NCI-H146 treated with DMSO at 0.1 percent for 48 hours (cell line): Measurements from ENCODE around the gene MYOCD.

Experiments
- DNase-seq: peaks from one replicate; lab custom pipeline; 2025; ENCODE audit not compliant: unreplicated experiment; lab: John Stamatoyannopoulos, UW

Gene MYOCD

DNA sequence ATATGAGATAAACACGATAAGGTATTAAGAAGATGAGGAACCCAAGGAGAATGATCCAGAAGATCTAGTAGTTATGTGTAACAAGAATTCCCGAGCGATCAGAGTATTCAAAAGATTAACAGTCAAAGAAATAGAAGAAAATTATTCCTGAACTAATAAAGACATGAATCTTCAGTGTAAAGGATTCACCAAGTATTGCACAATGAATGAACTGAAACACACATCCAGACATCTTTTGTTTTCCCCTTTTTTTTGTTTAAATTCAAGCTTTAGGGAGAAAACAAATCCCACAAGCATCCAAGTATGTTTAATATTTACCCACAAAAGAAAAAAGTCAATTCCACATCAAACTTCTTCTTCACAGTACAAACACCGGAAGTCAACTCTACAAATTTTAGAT is 23.7 kb upstream of the MYOCD start:
- DNase-seq, result no peak

DNA sequence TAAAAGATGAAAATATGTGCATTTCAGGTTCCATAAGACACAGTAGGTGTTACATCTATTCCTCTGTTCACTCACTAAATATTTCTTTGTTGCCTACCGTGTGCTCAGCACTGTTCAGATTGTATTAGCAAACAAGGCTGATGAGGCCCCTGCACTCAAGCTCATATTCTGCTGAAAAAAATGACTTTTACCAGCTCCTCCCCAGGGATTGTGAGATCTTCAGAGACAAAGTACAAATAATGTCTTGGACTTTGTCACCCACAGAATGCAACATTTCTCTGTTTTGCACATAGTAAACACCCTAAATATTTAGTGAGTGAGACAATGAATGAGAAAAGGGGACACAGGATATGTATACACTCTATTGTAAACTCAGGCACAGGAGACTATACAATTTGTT is 21.9 kb upstream of the MYOCD start:
- no peak for DNase-seq

DNA sequence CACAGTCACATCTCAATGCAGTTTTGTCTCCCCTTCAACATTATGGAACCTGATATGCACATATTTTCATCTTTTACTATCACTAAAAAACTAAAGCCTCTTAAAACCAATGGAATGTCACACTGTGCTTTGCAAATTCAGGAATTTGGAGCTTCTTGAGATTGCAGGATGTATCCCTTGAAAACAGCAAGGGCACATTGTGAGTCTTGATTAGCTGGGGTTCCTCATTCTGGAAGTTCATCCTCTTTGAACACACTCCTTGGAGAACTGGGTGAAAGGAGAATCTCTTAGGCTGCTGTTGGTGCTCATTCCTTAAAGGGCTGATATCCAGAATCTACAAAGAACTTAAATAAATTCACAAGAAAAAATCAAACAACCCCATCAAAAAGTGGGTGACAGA is 21.1 kb upstream of the MYOCD start:
- DNase-seq, result no peak

GRCh38 chr17:12646761-12647422 is 18.8 kb upstream of the MYOCD start:
- DNase-seq, result no peak

DNA sequence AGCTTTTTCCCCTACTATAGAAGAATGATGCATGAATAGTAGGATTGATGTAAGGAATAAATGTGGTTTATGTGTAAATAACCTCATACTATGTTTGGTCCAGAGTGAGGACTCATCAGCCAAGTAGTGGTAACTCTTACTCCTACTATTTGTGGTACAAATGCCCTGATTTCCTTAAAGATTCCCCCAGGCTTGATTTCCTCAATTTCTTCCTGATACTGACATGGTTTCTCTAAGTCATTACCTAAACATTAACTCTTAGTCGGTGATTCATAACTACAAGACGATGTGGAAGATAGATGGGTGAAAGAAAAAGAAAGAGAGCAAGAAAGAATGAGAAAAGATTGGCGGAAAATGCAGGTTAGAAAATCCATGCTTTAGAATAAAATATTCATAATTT is 17.2 kb upstream of the MYOCD start:
- DNase-seq, result no peak

GRCh38 chr17:12655936-12656335 is 9.8 kb upstream of the MYOCD start:
- no peak for DNase-seq

DNA sequence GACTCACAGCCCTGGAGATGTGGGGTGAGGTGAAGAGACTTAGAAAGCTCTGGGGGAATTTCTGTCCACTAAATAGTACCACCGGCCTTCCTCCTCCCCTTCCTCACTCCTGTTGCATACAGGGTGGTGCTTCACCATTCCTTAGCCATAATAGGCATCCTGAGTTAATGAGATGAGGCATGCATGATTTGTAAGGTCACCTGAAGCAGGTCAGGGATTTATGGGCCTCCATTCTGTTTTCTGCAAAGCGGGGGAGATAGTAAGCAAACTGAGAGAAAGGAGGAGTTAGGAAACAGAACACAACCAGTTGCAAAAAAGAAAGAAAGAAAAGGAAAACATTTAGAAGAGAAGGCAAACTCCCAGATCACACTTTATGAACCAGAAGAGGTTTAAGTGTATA is 9.3 kb upstream of the MYOCD start:
- no peak for DNase-seq

GRCh38 chr17:12659500-12659899 is 6.2 kb upstream of the MYOCD start:
- no peak for DNase-seq

DNA sequence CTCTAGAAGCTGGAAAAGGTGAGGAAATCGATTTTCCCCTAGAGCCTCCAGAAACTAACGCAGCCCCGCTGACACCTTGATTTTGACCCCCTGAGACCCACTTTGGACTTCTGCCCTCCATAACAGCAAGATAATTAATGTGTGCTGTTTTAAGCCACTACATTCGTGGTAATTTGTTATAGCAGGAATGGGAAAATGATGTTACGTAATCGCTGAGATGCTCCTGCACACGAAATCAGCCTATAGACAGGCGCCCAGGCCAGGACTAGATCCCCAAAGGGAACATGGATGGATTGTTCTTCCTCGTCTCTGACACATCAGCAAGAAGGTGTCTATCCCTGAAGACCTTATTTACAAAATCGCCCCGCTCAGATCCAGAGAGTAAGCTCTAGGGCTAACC is 1.4 kb upstream of the MYOCD start:
- no peak for DNase-seq

DNA sequence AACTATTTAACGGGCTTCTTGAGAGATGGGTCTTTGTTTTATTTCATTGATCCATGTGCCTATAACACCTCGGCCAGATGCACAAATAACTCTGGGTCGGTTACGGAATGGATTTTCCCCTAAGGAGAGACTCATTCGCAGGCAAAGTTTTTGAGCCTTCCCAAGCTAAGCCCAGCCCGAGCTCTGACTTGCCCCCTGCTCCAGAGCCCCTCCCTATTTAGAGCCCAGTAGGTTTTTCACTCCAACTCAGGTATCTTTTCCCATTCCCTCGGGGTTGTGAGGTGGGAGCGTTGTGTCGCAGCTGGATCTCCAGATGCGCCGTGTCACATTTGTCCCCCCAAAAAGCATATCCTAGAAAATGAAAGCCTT is 812 bp upstream of the MYOCD start:
- DNase-seq, result no peak

GRCh38 chr17:12666718-12667117 is 1.0 kb downstream of the MYOCD start:
- no peak for DNase-seq

DNA sequence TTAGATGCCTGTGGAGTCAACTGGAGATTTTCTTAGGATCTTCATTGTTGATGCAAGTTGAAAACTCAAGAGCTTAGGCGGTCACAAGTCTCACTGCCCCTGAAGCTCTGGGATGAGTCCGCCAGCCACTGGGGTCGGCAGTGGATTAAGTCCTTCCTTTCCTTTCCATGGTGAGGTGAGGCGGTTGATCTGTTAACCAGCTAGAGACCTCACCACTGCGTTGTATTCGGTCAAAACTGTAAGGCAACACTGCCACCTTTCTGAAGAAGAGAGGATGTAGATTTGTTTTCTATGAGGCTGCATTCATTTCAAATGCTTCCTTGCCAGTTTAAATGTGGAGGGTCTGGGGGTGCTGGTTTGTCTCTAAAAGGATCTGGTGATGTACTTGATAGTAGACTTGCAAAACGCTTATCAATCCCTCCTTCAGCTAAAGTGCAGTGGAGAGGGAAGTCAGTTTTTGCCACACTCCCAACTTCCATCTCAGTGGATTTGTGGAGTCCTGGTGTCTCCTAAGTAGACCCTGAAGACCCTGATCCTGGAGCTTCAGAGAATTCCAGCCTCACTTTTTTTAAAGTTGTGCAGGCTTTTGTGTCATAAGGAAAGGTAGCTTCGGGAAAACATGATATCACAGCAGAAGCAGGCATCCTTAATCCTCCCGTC is 1.7 kb downstream of the MYOCD start:
- DNase-seq, result no peak

- no peak for DNase-seq
These were observed 6.2 kb downstream of the MYOCD start for GRCh38 chr17:12671906-12672305.

GRCh38 chr17:12672947-12673346 is 7.3 kb downstream of the MYOCD start:
- no peak for DNase-seq

DNA sequence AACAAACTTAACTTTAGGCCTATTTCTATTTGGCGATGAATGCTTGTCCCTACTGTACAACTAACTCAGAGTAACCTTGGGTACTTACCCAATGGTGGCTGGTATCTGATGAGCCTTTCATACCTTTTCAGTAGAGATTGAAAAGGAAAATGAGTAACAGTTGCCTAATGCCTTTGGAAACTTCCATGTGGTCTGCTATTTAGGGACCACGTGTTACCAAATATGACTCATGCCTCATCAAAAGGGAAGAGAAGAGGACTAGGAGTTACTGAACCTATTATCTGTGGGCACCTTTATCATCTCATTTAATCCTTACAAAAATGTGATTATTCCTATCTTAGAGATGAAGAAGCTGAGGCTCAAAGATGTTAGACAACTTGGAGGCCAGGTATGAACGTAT is 8.1 kb downstream of the MYOCD start:
- DNase-seq, result no peak

DNA sequence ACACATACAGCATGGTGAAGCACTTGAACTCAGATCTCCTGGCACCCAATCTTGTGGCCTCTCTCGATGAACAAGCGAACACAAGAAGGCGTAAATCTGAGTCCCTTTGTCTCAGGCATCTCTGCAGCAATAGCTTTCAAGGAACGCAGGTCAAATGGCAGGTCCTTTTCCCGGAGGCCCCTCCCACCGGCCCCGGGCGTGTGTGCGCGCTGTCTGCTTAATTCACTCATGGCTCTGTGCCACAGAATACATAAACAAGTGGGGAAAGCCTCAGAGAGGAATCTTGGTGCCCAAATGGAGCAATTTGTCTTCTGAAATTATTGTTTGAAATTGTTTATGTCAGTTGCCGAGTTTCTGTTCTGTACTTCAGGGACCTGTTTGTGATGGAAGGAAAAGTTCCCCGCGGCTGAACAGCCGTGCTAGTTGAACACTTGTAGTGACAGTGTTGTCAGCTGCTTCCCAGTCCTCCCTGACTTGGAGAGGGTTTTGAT is 14.8 kb downstream of the MYOCD start:
- no peak for DNase-seq

DNA sequence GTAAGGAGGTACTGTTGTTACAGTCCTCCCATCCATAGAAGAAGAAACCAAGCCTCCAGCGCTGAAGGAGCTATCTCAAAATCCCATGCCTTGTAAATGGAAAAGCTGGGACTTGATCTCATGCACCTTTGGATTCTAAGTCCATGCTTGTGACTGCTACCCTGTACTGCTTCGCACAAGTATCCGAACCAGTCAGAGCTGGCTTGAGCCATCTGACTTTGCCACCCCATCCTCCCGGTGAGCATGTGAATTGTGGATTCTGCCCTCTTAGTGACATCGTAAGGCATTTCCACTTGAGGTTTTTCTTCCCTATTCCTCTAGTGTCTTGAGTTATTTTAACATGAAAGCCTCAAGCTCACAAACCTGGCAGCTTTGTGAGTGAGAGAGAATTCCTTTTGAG is 15.3 kb downstream of the MYOCD start:
- DNase-seq, result no peak

GRCh38 chr17:12683299-12683698 is 17.6 kb downstream of the MYOCD start:
- DNase-seq, result no peak

- no peak for DNase-seq
These were observed 20.8 kb downstream of the MYOCD start for GRCh38 chr17:12686486-12686885.

DNA sequence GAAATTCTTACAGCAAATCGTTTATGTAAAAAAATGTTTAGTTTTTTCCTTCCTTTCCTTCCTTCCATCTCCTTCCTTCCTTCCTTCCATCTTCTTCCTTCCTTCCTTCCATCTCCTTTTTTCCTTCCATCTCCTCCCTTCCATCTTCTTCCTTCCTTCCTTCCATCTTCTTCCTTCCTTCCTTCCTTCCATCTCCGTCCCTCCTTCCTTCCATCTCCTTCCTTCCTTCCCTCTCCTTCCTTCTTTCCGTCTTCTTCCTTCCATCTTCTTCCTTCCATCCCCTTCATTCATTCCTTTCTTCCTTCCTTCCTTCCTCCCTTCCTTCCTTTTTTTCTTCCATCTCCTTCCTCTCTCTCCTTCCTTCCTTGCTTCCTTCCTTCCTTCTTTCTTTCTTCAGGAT is 22.7 kb downstream of the MYOCD start:
- no peak for DNase-seq

DNA sequence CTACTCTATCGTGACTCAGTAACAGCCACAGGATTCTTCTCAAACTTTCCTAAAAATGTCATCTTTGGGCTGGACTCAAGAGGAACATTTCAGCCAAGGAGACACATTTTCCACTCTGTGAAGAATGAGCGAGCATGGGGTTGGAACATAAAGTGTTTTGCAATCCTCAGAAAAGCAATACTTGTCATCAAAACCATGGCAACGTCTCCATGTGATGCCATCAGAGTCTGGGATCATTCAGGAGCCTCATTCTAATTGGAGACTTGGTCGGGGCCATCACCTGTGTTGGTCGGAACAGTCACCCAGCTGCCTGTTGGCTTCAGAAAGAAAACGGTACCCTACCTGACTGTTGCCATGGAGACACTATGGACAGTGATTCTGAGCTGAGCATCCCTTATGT is 25.5 kb downstream of the MYOCD start:
- DNase-seq, result no peak

DNA sequence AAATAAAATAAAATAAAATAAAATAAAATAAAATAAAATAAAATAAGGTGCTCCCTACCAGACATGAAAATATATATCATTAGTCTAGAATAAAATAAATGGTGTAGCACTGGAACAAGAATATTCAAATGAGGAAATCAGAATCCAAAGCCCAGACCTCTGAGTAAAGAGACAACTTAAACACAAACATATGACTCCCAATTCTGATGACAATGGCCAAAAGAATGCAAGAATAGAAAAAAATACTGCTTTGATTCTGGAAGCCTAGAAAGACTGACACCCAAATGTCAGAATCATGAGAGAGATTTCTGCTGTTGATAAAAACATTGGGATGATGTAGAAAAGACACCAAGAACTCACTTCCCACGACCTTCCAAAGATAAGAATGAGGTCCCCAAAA is 27.9 kb downstream of the MYOCD start:
- DNase-seq, result no peak

DNA sequence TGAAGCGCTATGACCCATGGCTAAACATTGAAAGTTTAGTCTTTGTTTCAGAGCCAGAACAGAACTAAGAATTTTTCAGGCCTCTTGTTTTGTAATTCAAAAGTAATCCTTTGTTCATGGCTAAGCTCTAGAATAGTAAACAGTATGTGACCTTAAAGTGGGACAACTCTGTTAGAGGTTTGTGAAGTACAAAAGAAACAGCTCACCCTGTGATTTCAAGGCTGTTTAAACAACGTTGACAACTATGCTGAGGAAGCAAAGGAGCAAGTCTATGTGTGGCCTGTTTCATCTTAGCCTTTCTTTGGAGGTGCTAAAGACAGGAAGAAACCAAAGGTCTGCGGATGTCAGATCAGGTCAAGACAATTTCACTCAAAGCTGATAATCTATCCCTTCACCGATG is 40.4 kb downstream of the MYOCD start:
- no peak for DNase-seq
